Lung (tissue), 12 donors: Measurements from ENCODE around the gene STMN1. TPM values are rescaled to one million over a fixed set of nuclear protein-coding genes. Genes with fewer than 3 reads are reported as not detected.

Source experiments
- ATAC-seq: fragments of 200-7000 bp; cut with Tn5 transposase; one replicate; pipeline ENCODE4 v1.9.1; 2020; ENCODE audit warnings: moderate number of reproducible peaks; ENCODE audit not compliant: insufficient read depth, low FRiP score
- DNase-seq, 3 donors: peaks; one replicate each; pipeline ENCODE4 v3.0.0-alpha.2; 2013 to 2017
- H3K27ac ChIP-seq, 2 donors: one replicate each; pipeline ENCODE4 v1.5.1; 2013; ENCODE audit warnings: mild to moderate bottlenecking in 2 of 2, moderate library complexity in 2 of 2, control low read depth in 1 of 2, inconsistent platforms in 1 of 2, low read depth in 1 of 2, low read length in 1 of 2
- H3K27me3 ChIP-seq, 3 donors: one replicate each; pipeline ENCODE4 v1.5.1; 2013; ENCODE audit warnings: low read length in 2 of 3; ENCODE audit not compliant: control insufficient read depth in 3 of 3, insufficient read depth in 3 of 3
- H3K36me3 ChIP-seq, 4 donors: one replicate each; pipeline ENCODE4 v1.5.1; 2013; ENCODE audit warnings: low read length in 4 of 4, mild to moderate bottlenecking in 1 of 4, moderate library complexity in 1 of 4; ENCODE audit not compliant: control insufficient read depth in 4 of 4, insufficient read depth in 4 of 4
- H3K4me1 ChIP-seq, 5 donors: one replicate each; pipeline ENCODE4 v1.5.1; 2013; ENCODE audit warnings: low read length in 5 of 5, mild to moderate bottlenecking in 2 of 5, moderate library complexity in 1 of 5; ENCODE audit not compliant: control insufficient read depth in 5 of 5, insufficient read depth in 5 of 5
- H3K4me3 ChIP-seq: one replicate; pipeline ENCODE4 v1.5.1; 2013; ENCODE audit warnings: mild to moderate bottlenecking, control low read depth, moderate library complexity
- H3K9ac ChIP-seq, 2 donors: one replicate each; pipeline ENCODE4 v1.5.1; 2013; ENCODE audit warnings: low read length in 2 of 2, control low read depth in 1 of 2; ENCODE audit not compliant: insufficient read depth in 1 of 2
- H3K9me3 ChIP-seq, 4 donors: one replicate each; pipeline ENCODE4 v1.5.1; 2013; ENCODE audit warnings: low read length in 3 of 4, mild to moderate bottlenecking in 1 of 4, moderate library complexity in 1 of 4; ENCODE audit not compliant: control insufficient read depth in 4 of 4, insufficient read depth in 3 of 4
- CTCF ChIP-seq: IDR thresholded peaks from 2 replicates; pipeline ENCODE4 v1.5.1; 2012; ENCODE audit warnings: mild to moderate bottlenecking; ENCODE audit errors: control extremely low read depth, extremely low read depth
- WGBS, 2 donors: extraction: QIAGEN DNeasy Blood & Tissue Kit; methylation state at CpG; one replicate each; pipeline ENCODE4 v1.1.7; 2013; 5-methylcytosine and 5-hydroxymethylcytosine counted together
- polyA plus RNA-seq, 2 donors: library from polyadenylated mRNA; stranded (reverse); fragments of 200-250 nt; gene quantifications; one replicate each; pipeline ENCODE4 v1.2.1, GENCODE V29; 2013
- total RNA-seq, 2 donors: library from RNA; depleted of rRNA in 1 of 2; stranded (reverse); fragments of >200 nt in 1 of 2; gene quantifications; one replicate each; pipeline ENCODE4 v1.2.1, GENCODE V29; 2014 to 2021
- donor health status: control.
- donor health status: control.
- donor health status: Bipolar disorder and iron deficiency.
- donor health status: healthy.
- donor health status: DM: yes; HTN: yes; CAD: no.

Gene STMN1
- total and polyA plus RNA-seq, 4 donors: 18.5 to 118 (median 51.3) TPM

- DNase-seq (no peak), ATAC-seq (no peak)
- no peak overlapping the region for H3K4me3 ChIP-seq
- no peak overlapping the region for H3K27ac ChIP-seq
- H3K27me3 ChIP-seq: no peaks in the 10 kb centered on the region
- TF ChIP-seq CTCF: no peak
- H3K9me3 ChIP-seq: no peaks in the 10 kb centered on the region
- H3K36me3 ChIP-seq: peaks cover 0 to 42% (median 22%) of the 10 kb centered on the region in 4 donors
- peaks cover 0 to 25% (median 4%) of the 10 kb centered on the region in 5 donors for H3K4me1 ChIP-seq
- WGBS, 2 donors: 75 to 82% methylated on average over 11 of the region's 11 CpGs
- H3K9ac ChIP-seq: no peak overlapping the region
Measured at GRCh38 chr1:25898223-25899015, 7.8 kb downstream of the STMN1 start.

- Histone ChIP-seq H3K27me3 (no peaks in the 10 kb centered on the region), H3K9me3 (no peaks in the 10 kb centered on the region), H3K4me3 (no peak overlapping the region), H3K4me1 (peaks cover 0 to 23% (median 4%) of the 10 kb centered on the region in 5 donors), H3K27ac (no peak overlapping the region), H3K36me3 (peaks cover 0 to 38% (median 19%) of the 10 kb centered on the region in 4 donors), H3K9ac (no peak overlapping the region)
- WGBS, 2 donors: 75 to 80% methylated on average over 5 of the region's 5 CpGs
- TF ChIP-seq CTCF: no peak
- no peak for DNase-seq
- no peak for ATAC-seq
Measured at GRCh38 chr1:25897754-25898153, 8.5 kb downstream of the STMN1 start.

- DNase-seq (no peak), ATAC-seq (no peak)
- Histone ChIP-seq H3K9ac (no peak overlapping the region), H3K36me3 (peaks cover 0 to 28% (median 12%) of the 10 kb centered on the region in 4 donors), H3K4me1 (peaks cover 0 to 26% (median 9%) of the 10 kb centered on the region in 5 donors), H3K4me3 (no peak overlapping the region), H3K9me3 (no peaks in the 10 kb centered on the region), H3K27me3 (no peaks in the 10 kb centered on the region), H3K27ac (no peak overlapping the region)
- no peak for TF ChIP-seq CTCF
- WGBS, 2 donors: 89 to 94% methylated on average over 1 of the region's 1 CpG
Measured at GRCh38 chr1:25896266-25896665, 10.0 kb downstream of the STMN1 start.
